ENCODE results near the gene CCDC73. TPM values are rescaled to one million over a fixed set of nuclear protein-coding genes. Genes with fewer than 3 reads are reported as not detected.

CCDC73 gene
- total RNA-seq, 1 experiment from 2014 or later = 0.04 TPM

GRCh38 chr11:32706985-32707741 lies 87.3 kb downstream of the CCDC73 start:
- H3K27me3 Mint-ChIP-seq (ENCODE audit: low read depth) = no peaks in the 10 kb centered on the region; the same call in 1 of the 2 replicates
- Histone ChIP-seq H2BK5ac (ENCODE audit: insufficient read length, low read length) (no peak overlapping the region), H3K4ac (ENCODE audit: low read depth, low read length) (no peak overlapping the region), H2BK12ac (ENCODE audit: insufficient read length, low read depth, low read length) (no peak overlapping the region), H3K23me2 (ENCODE audit: insufficient read length, low read depth, low read length, poor library complexity, severe bottlenecking) (no peaks in the 10 kb centered on the region), H3K79me2 (ENCODE audit: insufficient read depth, low read length) (no peaks in the 10 kb centered on the region), H2BK15ac (ENCODE audit: low read depth, low read length) (no peak overlapping the region), H3K9ac (ENCODE audit: extremely low read depth, insufficient read length, low read length) (no peak overlapping the region), H3K14ac (ENCODE audit: insufficient read depth, low read length) (no peak overlapping the region), H3K18ac (ENCODE audit: insufficient read length, low read depth, low read length) (no peak overlapping the region), H2AK5ac (ENCODE audit: insufficient read length, low read length) (no peak overlapping the region), H3K9me3 (ENCODE audit: control insufficient read depth, low read depth, low read length) (peaks cover 5% of the 10 kb centered on the region), H2BK20ac (ENCODE audit: low read depth, low read length, poor library complexity, severe bottlenecking) (no peak overlapping the region), H4K20me1 (ENCODE audit: control insufficient read depth, insufficient read depth, insufficient read length) (no peaks in the 10 kb centered on the region), H3T11ph (ENCODE audit: low read length) (no peak overlapping the region), H3K56ac (ENCODE audit: insufficient read length, low read depth, low read length) (no peak overlapping the region), H3K23ac (ENCODE audit: insufficient read length, low read depth, low read length) (no peak overlapping the region), H3K27me3 (ENCODE audit: insufficient read depth, low read length) (no peaks in the 10 kb centered on the region), H2BK120ac (ENCODE audit: low read depth, low read length, poor library complexity, severe bottlenecking) (no peak overlapping the region), H3K27ac (ENCODE audit: insufficient read length, low read depth, low read length) (no peak overlapping the region), H4K8ac (replicated peaks; ENCODE audit: insufficient read length, low read depth, low read length) (no peak overlapping the region), H4K91ac (ENCODE audit: insufficient read length, low read depth, low read length) (no peak overlapping the region), H3K4me2 (ENCODE audit: insufficient read depth, insufficient read length, low read length) (no peak overlapping the region), H3K4me1 (ENCODE audit: insufficient read depth, low read length) (no peaks in the 10 kb centered on the region), H4K5ac (ENCODE audit: insufficient read length, low read depth, low read length) (no peak overlapping the region), H2AFZ (ENCODE audit: low read length) (no peak overlapping the region), H3K79me1 (ENCODE audit: insufficient read depth, low read depth, low read length, poor library complexity, severe bottlenecking) (no peaks in the 10 kb centered on the region)
- H3K9me3 Mint-ChIP-seq = peaks cover 9 to 10% of the 10 kb centered on the region in 2 experiments; a peak in 4 of 5 replicates
- H3K4me3 Mint-ChIP-seq = no peak overlapping the region
- no CpG with 5 or more reads among the region's 7 CpGs for WGBS (ENCODE audit: extremely low coverage, insufficient read length, low lambda C conversion rate)
- TF ChIP-seq, protein P1, sequence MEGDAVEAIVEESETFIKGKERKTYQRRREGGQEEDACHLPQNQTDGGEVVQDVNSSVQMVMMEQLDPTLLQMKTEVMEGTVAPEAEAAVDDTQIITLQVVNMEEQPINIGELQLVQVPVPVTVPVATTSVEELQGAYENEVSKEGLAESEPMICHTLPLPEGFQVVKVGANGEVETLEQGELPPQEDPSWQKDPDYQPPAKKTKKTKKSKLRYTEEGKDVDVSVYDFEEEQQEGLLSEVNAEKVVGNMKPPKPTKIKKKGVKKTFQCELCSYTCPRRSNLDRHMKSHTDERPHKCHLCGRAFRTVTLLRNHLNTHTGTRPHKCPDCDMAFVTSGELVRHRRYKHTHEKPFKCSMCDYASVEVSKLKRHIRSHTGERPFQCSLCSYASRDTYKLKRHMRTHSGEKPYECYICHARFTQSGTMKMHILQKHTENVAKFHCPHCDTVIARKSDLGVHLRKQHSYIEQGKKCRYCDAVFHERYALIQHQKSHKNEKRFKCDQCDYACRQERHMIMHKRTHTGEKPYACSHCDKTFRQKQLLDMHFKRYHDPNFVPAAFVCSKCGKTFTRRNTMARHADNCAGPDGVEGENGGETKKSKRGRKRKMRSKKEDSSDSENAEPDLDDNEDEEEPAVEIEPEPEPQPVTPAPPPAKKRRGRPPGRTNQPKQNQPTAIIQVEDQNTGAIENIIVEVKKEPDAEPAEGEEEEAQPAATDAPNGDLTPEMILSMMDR (conservative IDR thresholded peaks at IDR 0.05) = no peak
- peaks cover 0 to 10% (median 5%) of the 10 kb centered on the region in 3 experiments; a peak in 2 of 7 replicates for H3K36me3 Mint-ChIP-seq (ENCODE audit: insufficient read depth in 1 of 3, low read depth in 3 of 3)
- no peak for DNase-seq
- H3K4me1 Mint-ChIP-seq = no peaks in the 10 kb centered on the region
- H3K27ac Mint-ChIP-seq = no peak overlapping the region
